Mesothelial cell of epicardium (in vitro differentiated cells): ENCODE measurements around the gene CCDC61. TPM values are rescaled to one million over a fixed set of nuclear protein-coding genes. Genes with fewer than 3 reads are reported as not detected.
A peak's percentile ranks its signal among the peaks of the same experiment; 100 is the strongest.

Source experiments
- DNase-seq, 2 experiments: peaks; one replicate each; pipeline ENCODE4 v3.0.0; 2021; ENCODE audit warnings: low spot score in 2 of 2; ENCODE audit not compliant: unreplicated experiment in 2 of 2
- H3K27ac Mint-ChIP-seq: 2 replicates; pipeline ENCODE4 v1.8.0; 2021; ENCODE audit warnings: mixed read lengths
- H3K27me3 Mint-ChIP-seq: 2 replicates; pipeline ENCODE4 v1.8.0; 2021; ENCODE audit warnings: low read depth, mixed read lengths
- H3K36me3 Mint-ChIP-seq: 2 replicates; pipeline ENCODE4 v1.8.0; 2021; ENCODE audit warnings: mixed read lengths
- H3K4me1 Mint-ChIP-seq: 2 replicates; pipeline ENCODE4 v1.8.0; 2021; ENCODE audit warnings: mixed read lengths
- H3K4me3 Mint-ChIP-seq: 2 replicates; pipeline ENCODE4 v1.8.0; 2021; ENCODE audit warnings: mild to moderate bottlenecking, moderate library complexity, mixed read lengths
- H3K9me3 Mint-ChIP-seq: 2 replicates; pipeline ENCODE4 v1.8.0; 2021; ENCODE audit warnings: mixed read lengths
- CTCF ChIP-seq: fragments of 200-600 bp; sonication (generic); IDR thresholded peaks from one replicate; pipeline ENCODE4 v1.5.0; 2021; ENCODE audit warnings: antibody characterized with exemption; ENCODE audit not compliant: unreplicated experiment
- total RNA-seq: library from RNA; stranded (reverse); gene quantifications from 3 replicates; pipeline ENCODE4 v1.2.1, GENCODE V29; 2021

The CCDC61 gene
- total RNA-seq, 1 donor from 2014 or later: 22.3 TPM

DNA sequence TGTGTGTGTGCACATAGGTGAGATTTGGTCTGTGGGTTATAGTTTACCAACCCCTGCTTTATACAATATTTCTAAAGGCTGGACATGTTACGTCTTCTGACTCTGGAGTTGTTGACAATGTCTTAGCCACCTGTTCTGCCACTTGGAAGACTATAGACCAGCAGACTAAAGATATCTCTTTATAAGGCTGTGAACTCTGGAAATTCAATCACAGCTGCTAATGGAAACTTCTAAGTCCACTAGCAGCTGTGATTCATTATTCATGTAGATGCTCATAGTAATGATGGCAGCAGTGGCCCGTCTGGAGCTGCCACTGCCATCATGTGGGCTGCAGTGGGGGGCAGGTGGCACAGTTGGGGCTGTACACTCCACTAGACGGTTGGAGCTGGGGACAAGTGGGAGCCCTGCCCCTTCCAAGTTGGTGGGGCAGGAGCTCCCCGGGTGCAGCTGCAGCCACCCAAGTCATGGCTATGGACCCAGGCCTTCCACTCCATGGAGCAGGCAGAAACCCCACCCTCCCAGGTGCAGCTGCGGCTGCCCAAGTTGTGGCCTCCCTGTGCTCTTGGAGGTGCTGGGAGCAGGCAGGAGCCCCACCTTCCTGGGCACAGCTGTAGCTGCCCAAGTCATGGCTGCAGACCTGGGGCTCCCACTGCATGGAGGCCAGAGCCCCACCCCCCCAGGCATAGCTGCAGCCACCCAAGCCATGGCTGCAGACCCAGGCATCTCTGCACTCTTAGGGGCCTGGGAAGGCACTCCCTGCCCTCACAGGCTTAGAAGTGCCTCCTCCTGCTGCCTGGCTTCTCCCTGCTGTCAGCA is 36.7 kb downstream of the CCDC61 start:
- H3K36me3 Mint-ChIP-seq: peaks cover 2% of the 10 kb centered on the region
- DNase-seq: peak in 1 of 2 experiments; percentile 28
- H3K4me1 Mint-ChIP-seq: peaks cover 37% of the 10 kb centered on the region
- peak overlapping the region; percentile 9 for H3K27ac Mint-ChIP-seq
- TF ChIP-seq CTCF: no peak
- no peaks in the 10 kb centered on the region for H3K27me3 Mint-ChIP-seq
- no peak overlapping the region for H3K4me3 Mint-ChIP-seq
- H3K9me3 Mint-ChIP-seq: peaks cover 2% of the 10 kb centered on the region

GRCh38 chr19:46032597-46033025 is 37.3 kb downstream of the CCDC61 start:
- peak in 1 of 2 experiments; percentile 37 for DNase-seq
- Mint-ChIP-seq H3K4me3 (no peak overlapping the region), H3K27me3 (no peaks in the 10 kb centered on the region), H3K9me3 (peaks cover 5% of the 10 kb centered on the region), H3K36me3 (peaks cover 3% of the 10 kb centered on the region), H3K4me1 (peaks cover 38% of the 10 kb centered on the region), H3K27ac (no peak overlapping the region)
- no peak for TF ChIP-seq CTCF

GRCh38 chr19:46033401-46033800 is 38.1 kb downstream of the CCDC61 start:
- Mint-ChIP-seq H3K4me1 (peaks cover 38% of the 10 kb centered on the region), H3K27ac (no peak overlapping the region), H3K9me3 (peaks cover 5% of the 10 kb centered on the region), H3K4me3 (no peak overlapping the region), H3K36me3 (peaks cover 3% of the 10 kb centered on the region), H3K27me3 (no peaks in the 10 kb centered on the region)
- peak in 1 of 2 experiments; percentile 24 for DNase-seq
- TF ChIP-seq CTCF: no peak

GRCh38 chr19:46035546-46035945 is 40.3 kb downstream of the CCDC61 start:
- Mint-ChIP-seq H3K9me3 (peaks cover 8% of the 10 kb centered on the region), H3K4me3 (no peak overlapping the region), H3K36me3 (peaks cover 3% of the 10 kb centered on the region), H3K27me3 (no peaks in the 10 kb centered on the region), H3K4me1 (peaks cover 37% of the 10 kb centered on the region), H3K27ac (no peak overlapping the region)
- TF ChIP-seq CTCF: no peak
- no peak for DNase-seq

- no peak overlapping the region for H3K4me3 Mint-ChIP-seq
- TF ChIP-seq CTCF: no peak
- H3K36me3 Mint-ChIP-seq: peaks cover 3% of the 10 kb centered on the region
- H3K27ac Mint-ChIP-seq: no peak overlapping the region
- no peaks in the 10 kb centered on the region for H3K27me3 Mint-ChIP-seq
- DNase-seq: no peak
- H3K9me3 Mint-ChIP-seq: peaks cover 8% of the 10 kb centered on the region
- peaks cover 37% of the 10 kb centered on the region for H3K4me1 Mint-ChIP-seq
Measured at GRCh38 chr19:46035986-46036743, 40.9 kb downstream of the CCDC61 start.
